ENCODE results near the gene UPK1A.
A peak's percentile ranks its signal among the peaks of the same experiment; 100 is the strongest.
"Not testable (repeated sequence)": the region's sequence is repeated elsewhere in the genome, so short reads cannot be mapped to it uniquely, and the experiment has no call there.

UPK1A gene

DNA sequence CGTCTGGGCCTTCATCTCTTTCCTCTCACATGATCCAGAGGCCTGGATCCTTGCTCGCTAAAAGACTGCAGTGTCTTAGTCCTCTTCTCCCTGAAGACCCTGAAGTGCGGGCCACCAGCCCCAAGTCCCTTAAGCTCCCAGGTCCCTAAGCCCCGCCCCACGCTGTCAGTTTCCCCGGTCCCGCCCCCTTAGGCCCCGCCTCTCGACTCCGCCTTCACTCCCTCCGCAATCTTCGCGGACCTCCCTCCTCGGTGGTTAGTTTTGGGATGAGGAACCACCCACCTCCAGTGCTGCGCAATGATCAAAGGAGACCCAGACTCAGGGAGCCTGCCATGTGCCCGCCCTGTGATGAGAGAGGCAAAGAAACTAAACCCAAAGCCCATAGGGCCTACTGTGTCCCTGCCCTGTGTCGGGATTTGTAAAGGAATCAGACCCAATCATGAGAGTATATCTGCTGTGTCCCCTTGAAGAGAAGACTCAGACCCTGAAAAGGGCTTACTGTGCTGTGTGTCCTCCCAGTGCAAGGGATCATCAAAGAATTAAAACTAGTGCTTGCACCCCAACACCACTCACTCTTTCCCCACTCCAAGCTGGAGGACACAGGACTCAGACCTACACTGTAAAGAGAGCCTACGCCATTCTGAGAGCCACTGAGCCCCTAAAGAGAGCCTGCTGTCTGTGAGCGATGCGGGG is 21.2 kb upstream of the UPK1A start:
- peak; percentile 78 for DNase-seq
- H3K4me3 ChIP-seq (ENCODE audit: low read depth, low read length), result peak overlapping the region; percentile 62
- no peaks in the 10 kb centered on the region for H3K9me3 ChIP-seq (ENCODE audit: severe bottlenecking)
- H3K27ac ChIP-seq, result peak overlapping the region; percentile 91
- peaks cover 7% of the 10 kb centered on the region for H3K36me3 ChIP-seq
- TF ChIP-seq, protein P1, sequence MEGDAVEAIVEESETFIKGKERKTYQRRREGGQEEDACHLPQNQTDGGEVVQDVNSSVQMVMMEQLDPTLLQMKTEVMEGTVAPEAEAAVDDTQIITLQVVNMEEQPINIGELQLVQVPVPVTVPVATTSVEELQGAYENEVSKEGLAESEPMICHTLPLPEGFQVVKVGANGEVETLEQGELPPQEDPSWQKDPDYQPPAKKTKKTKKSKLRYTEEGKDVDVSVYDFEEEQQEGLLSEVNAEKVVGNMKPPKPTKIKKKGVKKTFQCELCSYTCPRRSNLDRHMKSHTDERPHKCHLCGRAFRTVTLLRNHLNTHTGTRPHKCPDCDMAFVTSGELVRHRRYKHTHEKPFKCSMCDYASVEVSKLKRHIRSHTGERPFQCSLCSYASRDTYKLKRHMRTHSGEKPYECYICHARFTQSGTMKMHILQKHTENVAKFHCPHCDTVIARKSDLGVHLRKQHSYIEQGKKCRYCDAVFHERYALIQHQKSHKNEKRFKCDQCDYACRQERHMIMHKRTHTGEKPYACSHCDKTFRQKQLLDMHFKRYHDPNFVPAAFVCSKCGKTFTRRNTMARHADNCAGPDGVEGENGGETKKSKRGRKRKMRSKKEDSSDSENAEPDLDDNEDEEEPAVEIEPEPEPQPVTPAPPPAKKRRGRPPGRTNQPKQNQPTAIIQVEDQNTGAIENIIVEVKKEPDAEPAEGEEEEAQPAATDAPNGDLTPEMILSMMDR (IDR thresholded peaks at IDR 0.05; ENCODE audit: low read depth, low read length), result no peak
- no peaks in the 10 kb centered on the region for H3K27me3 ChIP-seq (ENCODE audit: insufficient read depth, low read depth, severe bottlenecking)

DNA sequence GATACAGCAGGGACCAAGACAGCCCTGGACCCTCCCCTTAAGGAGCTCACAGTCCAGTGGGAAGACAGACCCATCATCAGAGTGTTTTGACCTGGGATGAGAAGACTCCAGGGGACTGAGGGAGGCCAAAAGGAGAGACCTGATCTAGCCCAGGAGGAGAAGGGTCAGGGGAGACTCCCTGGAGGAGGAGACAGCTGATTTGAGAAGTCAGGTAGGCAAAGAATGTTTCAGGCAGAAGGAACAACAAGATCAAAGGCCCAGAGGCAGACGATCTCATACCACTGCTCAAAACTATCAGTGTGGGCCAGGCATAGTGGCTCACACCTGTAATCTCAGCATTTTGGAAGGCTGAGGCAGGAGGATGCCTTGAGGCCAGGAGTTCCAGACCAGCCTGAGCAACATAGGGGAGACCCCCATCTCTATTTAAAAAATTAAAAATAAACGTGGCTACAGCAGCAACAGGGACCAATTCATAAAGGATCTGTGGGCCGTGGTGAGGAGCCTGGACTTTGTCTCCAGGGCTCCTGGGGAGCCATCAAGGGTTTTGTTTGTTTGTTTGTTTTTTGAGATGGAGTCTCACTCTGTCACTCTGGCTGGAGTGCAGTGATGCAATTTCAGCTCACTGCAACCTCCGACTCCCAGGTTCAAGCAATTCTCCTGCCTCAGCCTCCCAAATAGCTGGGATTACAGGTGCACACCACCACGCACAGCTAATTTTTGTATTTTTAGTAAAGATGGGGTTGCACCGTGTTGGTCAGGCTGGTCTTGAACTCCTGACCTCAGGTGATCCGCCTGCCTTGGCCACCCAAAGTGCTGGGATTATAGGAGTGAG is 20.4 kb upstream of the UPK1A start:
- TF ChIP-seq, protein P1 (IDR thresholded peaks at IDR 0.05; ENCODE audit: low read depth, low read length), result no peak
- H3K27ac ChIP-seq, result peak overlapping the region; percentile 85

DNA sequence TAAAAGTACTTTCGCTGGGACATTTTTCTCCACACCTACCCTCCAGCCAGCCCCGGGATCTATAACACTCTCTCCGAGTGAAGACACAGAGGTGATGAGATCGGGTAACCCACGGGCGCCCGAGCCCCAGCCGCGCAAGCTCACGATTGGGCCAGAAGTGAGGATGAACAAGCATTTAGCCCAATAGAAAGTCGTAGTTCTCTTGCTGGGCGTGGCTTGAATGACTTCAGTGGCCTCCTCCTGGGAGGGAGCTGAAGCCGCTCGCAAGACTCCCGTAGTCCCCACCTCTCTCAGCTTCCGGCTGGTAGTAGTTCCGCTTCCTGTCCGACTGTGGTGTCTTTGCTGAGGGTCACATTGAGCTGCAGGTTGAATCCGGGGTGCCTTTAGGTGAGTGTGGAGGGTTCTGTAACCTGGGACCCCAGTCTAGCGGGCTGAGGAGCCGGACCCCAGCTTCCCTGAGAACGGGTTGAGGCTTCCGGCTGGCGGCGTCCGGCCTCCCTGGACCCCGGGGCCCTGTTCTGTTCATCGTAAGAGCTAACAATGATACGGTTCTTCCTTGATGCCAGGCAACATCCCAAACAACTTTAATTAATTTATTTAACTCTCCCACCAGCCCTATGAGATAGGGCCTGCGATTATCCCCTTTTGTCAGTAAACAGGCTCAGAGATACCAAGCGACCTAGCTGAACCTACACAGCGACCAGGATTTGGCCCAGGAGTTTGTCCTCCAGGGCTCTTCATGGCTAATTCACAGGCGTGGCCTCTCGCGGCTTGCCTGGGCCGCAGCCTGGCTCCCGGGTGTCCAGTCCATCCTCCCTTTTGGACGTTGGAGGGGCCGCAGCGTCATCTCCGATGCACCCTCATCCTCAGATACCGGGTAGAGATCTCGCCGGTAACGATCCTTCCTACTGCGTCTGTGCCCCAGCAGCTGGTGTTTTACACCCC is 18.0 kb upstream of the UPK1A start, which contains the start of gene COX6B1:
Gene COX6B1, plus strand, starts transcription at position 307 of the 945 bp plus-strand sequence. CDS start 2,921 bp downstream, outside the sequence.
- Histone ChIP-seq H3K36me3 (peaks cover 24% of the 10 kb centered on the region), H3K4me3 (ENCODE audit: low read depth, low read length) (peak within 1 kb of the TSS; percentile 93), H3K9me3 (ENCODE audit: severe bottlenecking) (no peaks in the 10 kb centered on the region), H3K27ac (peak within 1 kb of the TSS; percentile 85), H3K27me3 (ENCODE audit: insufficient read depth, low read depth, severe bottlenecking) (no peaks in the 10 kb centered on the region)
- TF ChIP-seq, protein P1 (IDR thresholded peaks at IDR 0.05; ENCODE audit: low read depth, low read length), result no peak
- DNase-seq, result peak; percentile 96

More for the DNA sequence above, 20.4 kb upstream of the UPK1A start:
- DNase-seq, result no peak
- H3K9me3 ChIP-seq (ENCODE audit: severe bottlenecking), result no peaks in the 10 kb centered on the region
- H3K36me3 ChIP-seq, result peaks cover 9% of the 10 kb centered on the region
- H3K27me3 ChIP-seq (ENCODE audit: insufficient read depth, low read depth, severe bottlenecking), result no peaks in the 10 kb centered on the region
- H3K4me3 ChIP-seq (ENCODE audit: low read depth, low read length), result no peak overlapping the region

DNA sequence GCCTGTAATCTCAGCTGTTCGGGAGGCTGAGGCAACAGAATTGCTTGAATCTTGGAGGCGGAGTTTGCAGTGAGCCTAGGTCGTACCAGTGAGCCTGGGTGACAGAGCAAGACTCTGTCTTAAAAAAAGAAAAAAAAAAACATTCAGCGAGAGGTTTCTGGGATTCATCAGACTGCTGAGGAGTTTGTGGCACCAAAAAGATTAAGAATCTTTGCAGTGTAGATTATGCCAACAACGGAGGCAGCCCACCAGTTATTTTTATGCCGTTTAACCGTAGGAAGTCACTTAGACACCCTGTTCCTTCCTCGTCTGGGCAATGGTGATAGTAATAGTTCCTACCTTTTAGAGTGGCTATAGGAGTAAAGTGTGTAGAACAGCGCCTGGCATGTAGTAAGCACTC is 15.7 kb upstream of the UPK1A start:
- Histone ChIP-seq H3K27me3 (ENCODE audit: insufficient read depth, low read depth, severe bottlenecking) (no peaks in the 10 kb centered on the region), H3K9me3 (ENCODE audit: severe bottlenecking) (no peaks in the 10 kb centered on the region), H3K4me3 (ENCODE audit: low read depth, low read length) (no peak overlapping the region), H3K27ac (no peak overlapping the region), H3K36me3 (peaks cover 42% of the 10 kb centered on the region)
- DNase-seq, result no peak
- TF ChIP-seq, protein P1 (IDR thresholded peaks at IDR 0.05; ENCODE audit: low read depth, low read length), result no peak

DNA sequence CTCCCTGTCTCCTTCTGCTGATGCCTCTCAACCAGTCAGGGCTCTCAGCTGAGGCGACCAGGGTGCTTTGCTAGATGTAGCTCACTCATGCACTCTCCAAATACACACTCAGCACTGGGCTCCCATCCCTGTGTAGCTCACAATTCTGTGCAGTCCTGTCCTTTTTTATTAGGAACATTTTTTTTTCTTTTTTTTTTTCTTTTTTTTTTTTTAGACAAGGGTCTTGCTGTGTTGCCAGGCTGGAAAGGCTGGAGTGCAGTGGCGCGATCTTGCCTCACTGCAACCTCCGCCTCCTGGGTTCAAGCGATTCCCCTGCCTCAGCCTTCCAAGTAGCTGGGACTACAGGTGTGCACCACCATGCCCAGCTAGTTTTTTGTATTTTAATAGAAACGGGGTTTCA is 11.5 kb upstream of the UPK1A start:
- not testable (repeated sequence) for H3K27ac ChIP-seq; H3K27me3 ChIP-seq (ENCODE audit: insufficient read depth, low read depth, severe bottlenecking); H3K4me3 ChIP-seq (ENCODE audit: low read depth, low read length); DNase-seq; H3K9me3 ChIP-seq (ENCODE audit: severe bottlenecking)
- peaks cover 76% of the 10 kb centered on the region for H3K36me3 ChIP-seq

Data from WERI-Rb-1 (cell line).